H1 (cell line): Measurements from ENCODE around the gene FGFR2. TPM values are rescaled to one million over a fixed set of nuclear protein-coding genes. Genes with fewer than 3 reads are reported as not detected.

Source experiments
- CTCF ChIA-PET: fragments of 300-600 bp; sonication (Branson Sonifier 250); formaldehyde crosslinking; loops from one replicate; lab custom pipeline; 2021; ENCODE audit not compliant: partially characterized antibody; lab: Charles Lee
- POLR2A ChIA-PET: fragments of 300-600 bp; sonication (Branson Sonifier 250); formaldehyde crosslinking; loops from one replicate; lab custom pipeline; 2021; ENCODE audit warnings: inconsistent platforms; ENCODE audit not compliant: partially characterized antibody; lab: Charles Lee
- DNase-seq, 2 experiments: peaks; one replicate each; pipeline versions ENCODE4 v3.0.0 to v3.0.0-alpha.2; 2010 to 2022; ENCODE audit warnings: low spot score in 2 of 2, low read depth in 1 of 2, mixed read lengths in 1 of 2
- FAIRE-seq: peaks from 2 replicates; lab custom pipeline; 2011; peaks lifted over from hg19 to GRCh38; lab: Jason Lieb, UNC
- H2AFZ ChIP-seq: 2 replicates; pipeline ENCODE4 v1.8.1; 2012; ENCODE audit warnings: low read length, inconsistent platforms
- H2AK5ac ChIP-seq: 2 replicates; pipeline ENCODE4 v1.6.1; 2013; ENCODE audit warnings: low read depth, low read length
- H2BK120ac ChIP-seq: replicated peaks from 2 replicates; pipeline ENCODE3; 2013; ENCODE audit warnings: low read depth, low read length, inconsistent platforms
- H2BK12ac ChIP-seq: 2 replicates; pipeline ENCODE4 v1.6.1; 2013; ENCODE audit warnings: low read depth, low read length
- H2BK15ac ChIP-seq: 2 replicates; pipeline ENCODE4 v1.6.1; 2013; ENCODE audit warnings: low read length
- H2BK20ac ChIP-seq: 2 replicates; pipeline ENCODE4 v1.6.1; 2013; ENCODE audit warnings: low read length
- H2BK5ac ChIP-seq: 2 replicates; pipeline ENCODE4 v1.6.1; 2013; ENCODE audit warnings: low read depth, low read length
- H3K14ac ChIP-seq: 2 replicates; pipeline ENCODE4 v1.6.1; 2013; ENCODE audit warnings: inconsistent platforms; ENCODE audit not compliant: insufficient read length
- H3K18ac ChIP-seq: 2 replicates; pipeline ENCODE4 v1.6.1; 2013; ENCODE audit warnings: low read length; ENCODE audit errors: extremely low read depth
- H3K23ac ChIP-seq: 2 replicates; pipeline ENCODE4 v1.6.1; 2013; ENCODE audit warnings: inconsistent platforms; ENCODE audit not compliant: insufficient read length
- H3K23me2 ChIP-seq: 2 replicates; pipeline ENCODE4 v1.6.1; 2013; ENCODE audit warnings: low read depth, low read length
- H3K27ac ChIP-seq: 2 replicates; pipeline ENCODE4 v1.6.1; 2011; ENCODE audit warnings: low read depth, low read length, inconsistent platforms
- H3K27me3 ChIP-seq, 4 experiments: replicated peaks in 1 of 4; 1 replicate in 1 of 4; 2 replicates in 3 of 4; pipeline versions ENCODE4 v1.6.1 to v1.8.1; 2011 to 2013; ENCODE audit warnings: low read length in 3 of 4, mild to moderate bottlenecking in 3 of 4, inconsistent platforms in 2 of 4, mixed read lengths in 2 of 4, moderate library complexity in 1 of 4; ENCODE audit not compliant: control insufficient read depth in 3 of 4, insufficient read depth in 3 of 4; ENCODE audit errors: extremely low read depth in 1 of 4
- H3K36me3 ChIP-seq, 4 experiments: 2 replicates each; pipeline versions ENCODE4 v1.6.1 to v1.8.1; 2011 to 2013; ENCODE audit warnings: mild to moderate bottlenecking in 4 of 4, low read length in 3 of 4, moderate library complexity in 2 of 4, control low read depth in 1 of 4, inconsistent platforms in 1 of 4; ENCODE audit not compliant: insufficient read depth in 4 of 4, control insufficient read depth in 2 of 4
- H3K4ac ChIP-seq: replicated peaks from 2 replicates; pipeline ENCODE3; 2013; ENCODE audit warnings: low read length, low read depth, mixed read lengths, inconsistent platforms; ENCODE audit not compliant: insufficient read length
- H3K4me1 ChIP-seq, 4 experiments: replicated peaks in 1 of 4; 1 replicate in 1 of 4; 2 replicates in 3 of 4; pipeline versions ENCODE4 v1.6.1 to v1.8.1; 2011 to 2013; ENCODE audit warnings: low read length in 3 of 4, inconsistent platforms in 2 of 4, mixed read lengths in 1 of 4; ENCODE audit not compliant: insufficient read depth in 4 of 4, control insufficient read depth in 3 of 4
- H3K4me2 ChIP-seq, 2 experiments: 2 replicates each; pipeline versions ENCODE4 v1.6.1 to v1.8.1; 2011 to 2013; ENCODE audit warnings: low read depth in 2 of 2, low read length in 2 of 2, control low read depth in 1 of 2, inconsistent platforms in 1 of 2, mild to moderate bottlenecking in 1 of 2; ENCODE audit not compliant: insufficient read depth in 1 of 2
- H3K4me3 ChIP-seq, 4 experiments: fragments of 200-600, 300-600 bp in 1 of 4; sonication (generic), shearing (Covaris generic), sonication (Bioruptor Twin) in 1 of 4; 2 replicates each; pipeline versions ENCODE4 v1.5.1 to v1.8.1; 2011 to 2016; ENCODE audit warnings: low read length in 4 of 4, low read depth in 3 of 4, control low read depth in 2 of 4, inconsistent platforms in 2 of 4, mild to moderate bottlenecking in 2 of 4, mixed read lengths in 1 of 4, moderate library complexity in 1 of 4; ENCODE audit not compliant: insufficient read depth in 2 of 4; ENCODE audit errors: extremely low read depth in 1 of 4
- H3K56ac ChIP-seq: replicated peaks from 2 replicates; pipeline ENCODE3; 2013; ENCODE audit warnings: low read depth, mild to moderate bottlenecking, mixed read lengths, low read length, inconsistent platforms; ENCODE audit not compliant: insufficient read length
- H3K79me1 ChIP-seq: 2 replicates; pipeline ENCODE4 v1.6.1; 2013; ENCODE audit warnings: low read depth, low read length, control low read depth
- H3K79me2 ChIP-seq, 2 experiments: 2 replicates each; pipeline versions ENCODE4 v1.6.1 to v1.8.1; 2012 to 2013; ENCODE audit warnings: low read length in 2 of 2, mild to moderate bottlenecking in 2 of 2, inconsistent platforms in 1 of 2; ENCODE audit not compliant: insufficient read depth in 2 of 2, control insufficient read depth in 1 of 2
- H3K9ac ChIP-seq, 4 experiments: replicated peaks in 1 of 4; 1 replicate in 1 of 4; 2 replicates in 3 of 4; pipeline versions ENCODE4 v1.6.1 to v1.8.1; 2011 to 2013; ENCODE audit warnings: low read depth in 3 of 4, low read length in 3 of 4, control low read depth in 2 of 4, mild to moderate bottlenecking in 2 of 4, moderate library complexity in 2 of 4, inconsistent platforms in 1 of 4; ENCODE audit errors: extremely low read depth in 1 of 4
- H3K9me3 ChIP-seq, 2 experiments: 2 replicates each; pipeline versions ENCODE4 v1.6.1 to v1.8.1; 2012 to 2013; ENCODE audit warnings: mild to moderate bottlenecking in 2 of 2, moderate library complexity in 2 of 2, control low read depth in 1 of 2, inconsistent platforms in 1 of 2, low read depth in 1 of 2, low read length in 1 of 2, mixed read lengths in 1 of 2; ENCODE audit not compliant: insufficient read depth in 2 of 2
- H4K20me1 ChIP-seq, 2 experiments: replicated peaks in 1 of 2; 2 replicates each; pipeline versions ENCODE3 to v1.8.1; 2011 to 2013; ENCODE audit warnings: inconsistent platforms in 2 of 2, low read length in 2 of 2, mild to moderate bottlenecking in 1 of 2; ENCODE audit not compliant: insufficient read depth in 2 of 2, control insufficient read depth in 1 of 2
- H4K5ac ChIP-seq: 2 replicates; pipeline ENCODE4 v1.6.1; 2013; ENCODE audit warnings: low read length, low read depth, mixed read lengths, inconsistent platforms; ENCODE audit not compliant: insufficient read length
- H4K8ac ChIP-seq: 2 replicates; pipeline ENCODE4 v1.8.0; 2013; ENCODE audit warnings: mild to moderate bottlenecking, moderate library complexity, low read length, inconsistent platforms; ENCODE audit not compliant: insufficient read depth; ENCODE audit errors: extremely low read depth
- H4K91ac ChIP-seq: replicated peaks from 2 replicates; pipeline ENCODE3; 2013; ENCODE audit warnings: low read length, mixed read lengths, inconsistent platforms; ENCODE audit not compliant: insufficient read length
- CEBPB ChIP-seq: IDR thresholded peaks from 2 replicates; pipeline ENCODE4 v1.6.1; 2012; ENCODE audit warnings: low read depth, low read length
- KDM4A ChIP-seq: IDR thresholded peaks from one replicate; pipeline ENCODE4 v1.7.1; 2012; ENCODE audit warnings: low read depth, mild to moderate bottlenecking, moderate library complexity, low read length, inconsistent platforms; ENCODE audit not compliant: severe bottlenecking
- KDM5A ChIP-seq: fragments of 200-600 bp; IDR thresholded peaks from 2 replicates; pipeline ENCODE4 v1.7.1; 2012; ENCODE audit warnings: mild to moderate bottlenecking, low read length, inconsistent platforms, mixed read lengths
- MAFK ChIP-seq: IDR thresholded peaks from 2 replicates; pipeline ENCODE4 v1.6.1; 2012; ENCODE audit warnings: low read depth, mild to moderate bottlenecking, improper control_type of control experiment, low read length
- POU5F1 ChIP-seq: IDR thresholded peaks from 2 replicates; pipeline ENCODE4 v1.6.1; 2011; ENCODE audit warnings: low read depth, mild to moderate bottlenecking, low read length, moderate library complexity
- SAP30 ChIP-seq: fragments of 300-600 bp; sonication (generic); IDR thresholded peaks from 2 replicates; pipeline ENCODE4 v1.7.1; 2012; ENCODE audit warnings: low read length, moderate library complexity, mild to moderate bottlenecking, inconsistent platforms; ENCODE audit not compliant: insufficient read depth, insufficient replicate concordance
- SP1 ChIP-seq: IDR thresholded peaks from 2 replicates; pipeline ENCODE4 v1.6.1; 2011; ENCODE audit warnings: low read depth, low read length
- WGBS, 2 experiments: shearing (Covaris generic) in 1 of 2; methylation state at CpG; one replicate each; pipeline versions ENCODE4 v1.1.6 to v1.1.7; 2013 to 2015; ENCODE audit warnings: low lambda C conversion rate in 2 of 2, mixed read lengths in 2 of 2, inconsistent platforms in 1 of 2, low coverage in 1 of 2, missing lambda C conversion rate in 1 of 2; ENCODE audit not compliant: insufficient replicate concordance in 2 of 2, insufficient coverage in 1 of 2, insufficient read length in 1 of 2; ENCODE audit errors: extremely low coverage in 1 of 2, missing lambda C conversion rate in 1 of 2; 5-methylcytosine and 5-hydroxymethylcytosine counted together
- polyA plus RNA-seq, 7 experiments: library from polyadenylated mRNA; depleted of rRNA in 3 of 7; stranded (reverse) in 5 of 7; unstranded in 2 of 7; fragments of >200 nt in 5 of 7; fragments of 200-250 nt in 2 of 7; gene quantifications; 1 replicate in 5 of 7; 2 replicates in 1 of 7; 4 replicates in 1 of 7; pipeline versions ENCODE4 v1.2.1 to v1.2.3, GENCODE V29; 2011 to 2013; ENCODE audit warnings: missing spikeins in 2 of 7, mixed read lengths in 2 of 7
- total RNA-seq: library from RNA; stranded (reverse); fragmentation: NEBNext Ultra II Directional; extraction: Animal tissue kit (Norgen Biotek cat#: 25700); gene quantifications from 2 replicates; pipeline ENCODE4 v1.2.1, GENCODE V29; 2021

Gene FGFR2
- total and polyA plus RNA-seq, 2 of the 8 experiments (the other 6 are each of a cell fraction or from before 2014, with no cell fraction given): 50.2 to 81.2 TPM

DNA sequence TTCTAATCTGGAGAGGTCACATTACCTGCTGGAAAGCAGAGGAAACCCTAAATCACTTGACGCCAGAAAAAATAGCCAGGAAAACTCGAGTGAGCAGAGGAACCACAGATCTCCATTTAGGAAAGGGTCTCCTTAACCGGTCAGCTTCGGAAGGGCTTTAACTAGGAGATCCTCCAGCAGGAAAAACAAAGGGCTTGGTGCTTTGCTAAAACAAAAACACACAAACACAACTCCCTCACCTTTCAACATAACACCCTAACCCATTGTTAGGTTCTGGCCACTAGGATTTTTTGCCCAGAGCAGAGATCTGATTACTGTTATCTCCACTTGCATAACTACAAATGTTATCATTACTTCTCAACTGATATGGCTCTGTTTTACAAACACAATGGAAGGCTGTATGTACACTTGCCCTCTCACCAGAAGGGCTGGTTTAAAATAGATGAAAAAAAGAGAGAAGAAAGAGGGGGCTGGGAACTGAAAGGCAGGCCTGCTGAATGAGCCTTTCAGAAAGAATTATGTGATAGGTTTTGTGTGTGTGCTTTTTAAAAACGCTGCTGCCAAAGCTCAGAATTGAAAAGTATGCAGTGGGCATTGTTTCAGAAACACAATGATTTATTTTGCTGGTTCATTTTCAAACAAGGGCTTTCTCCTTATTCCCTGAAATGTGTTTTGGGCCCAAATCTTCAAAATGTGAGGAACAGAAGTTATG is 161.5 kb downstream of the FGFR2 start:
- Histone ChIP-seq H2AFZ (peak overlapping the region; percentile 46; the same call in 1 of the 2 replicates), H3K23me2 (no peaks in the 10 kb centered on the region)

More for the DNA sequence above, 161.5 kb downstream of the FGFR2 start:
- Histone ChIP-seq H2BK20ac (no peak overlapping the region), H3K4me2 (no peak overlapping the region), H3K9ac (no peak overlapping the region), H2BK120ac (no peak overlapping the region), H3K36me3 (no peaks in the 10 kb centered on the region), H3K4me1 (peaks cover 0 to 10% (median 3%) of the 10 kb centered on the region in 4 experiments; a peak in 6 of 7 replicates), H4K8ac (no peak overlapping the region), H3K23ac (no peak overlapping the region), H3K27ac (no peak overlapping the region), H3K79me1 (no peaks in the 10 kb centered on the region), H2AK5ac (no peak overlapping the region), H3K4me3 (no peak overlapping the region), H2BK5ac (no peak overlapping the region), H3K18ac (no peak overlapping the region), H3K56ac (no peak overlapping the region)
- WGBS, 2 experiments: 72% methylated on average over 5 of the region's 5 CpGs; no CpG with 5 or more reads in 1 of the 2 experiments
- CTCF ChIA-PET: interaction anchor here (0.7 to 1.1 kb wide), 2 partner anchors 19 to 27 kb away, joined by 3 to 4 read pairs; no protein-coding TSS in a partner anchor
- peak; percentile 52 for FAIRE-seq
- TF ChIP-seq POU5F1: no peak
- no peak for TF ChIP-seq SAP30
- TF ChIP-seq SP1: no peak
- TF ChIP-seq KDM4A: no peak
- no peak for TF ChIP-seq MAFK
- no peak for TF ChIP-seq KDM5A
- TF ChIP-seq CEBPB: no peak
- TF ChIP-seq, all 59 proteins: peak for 0
- Histone ChIP-seq H3K14ac (no peak overlapping the region), H3K9me3 (no peaks in the 10 kb centered on the region), H2BK12ac (no peak overlapping the region), H4K91ac (no peak overlapping the region), H3K27me3 (no peaks in the 10 kb centered on the region; a peak in 1 of 7 replicates), H4K5ac (no peak overlapping the region), H2BK15ac (no peak overlapping the region), H3K4ac (no peak overlapping the region), H4K20me1 (no peaks in the 10 kb centered on the region), H3K79me2 (no peaks in the 10 kb centered on the region)
- DNase-seq: no peak
- POLR2A ChIA-PET: no interaction called here
